A204.1 (cell line): ENCODE measurements around the gene LYZL6.
"Not testable (repeated sequence)": the region's sequence is repeated elsewhere in the genome, so short reads cannot be mapped to it uniquely, and the experiment has no call there.

Source experiments
- FAIRE-seq: peaks from 2 replicates; lab custom pipeline; 2012; peaks lifted over from hg19 to GRCh38; lab: Jason Lieb, UNC

Gene LYZL6

DNA sequence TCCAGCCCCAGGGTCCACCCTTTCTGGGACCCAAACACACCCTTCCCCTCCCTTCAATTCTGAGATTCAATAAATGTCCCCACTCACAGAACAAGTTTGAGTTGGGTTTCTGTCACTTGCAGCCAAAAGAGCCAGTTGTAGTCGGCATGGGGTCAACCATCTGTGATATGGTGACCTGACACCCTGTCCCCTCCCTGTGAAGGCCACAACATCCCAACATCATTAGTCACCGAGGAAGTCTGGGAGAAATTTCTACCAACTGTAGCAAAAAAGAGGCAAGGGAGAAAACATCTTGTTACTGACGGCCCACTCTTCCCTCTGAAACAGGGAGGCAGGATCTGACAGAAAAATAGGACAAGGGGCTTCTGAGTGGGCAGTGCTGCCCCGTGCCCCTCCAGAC, 638 bp upstream of the LYZL6 start:
- FAIRE-seq, result no peak

DNA sequence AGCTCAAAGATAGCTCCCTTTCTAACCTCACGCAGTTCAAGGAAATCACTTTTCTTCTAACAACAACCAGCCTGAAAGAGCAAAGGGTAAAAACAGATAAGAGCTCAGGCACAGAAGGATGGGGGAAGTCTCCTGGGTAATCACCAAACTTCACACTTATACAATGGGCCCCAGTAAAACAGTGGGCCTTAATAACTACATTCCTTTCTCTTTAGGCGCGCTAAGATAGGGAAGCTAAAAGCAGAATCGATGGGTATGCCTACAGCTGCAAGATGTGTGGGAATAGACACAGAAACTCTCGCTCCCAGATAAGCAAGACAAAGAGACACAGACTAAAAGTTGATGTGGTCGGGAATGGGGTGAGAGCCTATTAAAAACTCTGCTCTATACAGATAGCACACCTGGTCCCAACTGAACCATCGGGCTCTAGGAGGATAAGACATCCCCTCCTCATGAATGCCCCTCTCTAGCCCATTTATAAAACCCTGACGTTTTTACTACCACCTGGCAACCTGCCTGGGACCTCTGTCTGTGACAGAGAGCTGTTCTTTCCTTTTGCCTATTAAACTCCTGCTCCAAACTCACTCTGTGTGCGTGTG, 826 bp downstream of the LYZL6 start:
- FAIRE-seq, result no peak

DNA sequence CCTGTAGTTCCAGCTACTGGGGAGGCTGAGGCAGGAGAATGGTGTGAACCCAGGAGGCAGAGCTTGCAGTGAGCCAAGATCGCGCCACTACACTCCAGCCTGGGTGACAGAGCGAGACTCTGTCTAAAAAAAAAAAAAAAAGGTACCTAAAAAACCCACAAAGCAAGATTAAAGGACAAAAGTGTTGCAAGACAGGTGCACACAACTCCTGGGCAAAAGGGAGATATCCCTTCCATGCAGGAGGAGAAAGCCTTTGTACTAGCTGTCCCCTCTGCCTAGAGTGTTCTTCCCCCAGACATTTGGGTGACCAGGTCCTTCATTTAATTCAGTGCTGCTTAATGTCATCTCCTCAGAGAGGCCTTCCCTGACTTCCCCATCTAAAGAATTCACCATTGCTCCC, 5.0 kb downstream of the LYZL6 start:
- FAIRE-seq, result not testable (repeated sequence)

DNA sequence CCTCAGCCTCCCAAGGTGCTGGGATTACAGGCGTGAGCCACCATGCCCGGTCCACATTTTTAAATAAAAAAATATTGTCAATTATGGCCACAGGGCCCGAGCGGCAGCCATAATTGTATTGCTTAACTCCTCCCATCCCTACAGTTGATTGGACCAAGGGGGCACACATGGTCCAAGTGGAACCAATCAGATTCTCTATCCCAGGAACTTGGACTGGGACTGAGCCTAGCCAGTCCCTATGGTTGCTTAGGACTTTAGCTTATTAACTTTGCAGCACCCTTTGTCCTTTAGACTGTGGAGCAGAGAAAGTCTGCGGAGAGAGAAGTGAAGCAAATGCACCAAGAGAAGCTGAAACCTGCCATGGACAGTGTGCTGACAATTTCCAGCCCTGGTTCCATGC, 7.5 kb downstream of the LYZL6 start:
- FAIRE-seq, result no peak

DNA sequence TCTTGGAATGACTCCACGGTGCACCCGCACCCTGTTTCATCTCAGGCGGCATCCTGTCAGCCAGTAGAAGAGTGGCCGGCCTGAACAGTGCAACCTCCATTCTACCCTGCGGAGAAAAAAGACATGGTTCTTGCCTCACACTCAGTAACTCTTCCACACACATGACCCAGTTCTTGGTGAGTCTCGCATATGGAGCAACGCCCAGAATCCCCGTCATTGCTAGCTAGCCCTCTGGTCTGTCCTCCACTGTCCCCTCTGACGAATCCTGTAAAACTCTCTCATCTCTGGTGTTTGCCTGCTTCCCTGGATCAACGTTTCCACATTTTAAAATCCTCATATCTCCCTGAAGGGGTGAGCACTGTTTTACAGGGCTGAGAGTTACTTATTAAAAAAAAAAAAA, 8.8 kb downstream of the LYZL6 start:
- FAIRE-seq, result no peak

DNA sequence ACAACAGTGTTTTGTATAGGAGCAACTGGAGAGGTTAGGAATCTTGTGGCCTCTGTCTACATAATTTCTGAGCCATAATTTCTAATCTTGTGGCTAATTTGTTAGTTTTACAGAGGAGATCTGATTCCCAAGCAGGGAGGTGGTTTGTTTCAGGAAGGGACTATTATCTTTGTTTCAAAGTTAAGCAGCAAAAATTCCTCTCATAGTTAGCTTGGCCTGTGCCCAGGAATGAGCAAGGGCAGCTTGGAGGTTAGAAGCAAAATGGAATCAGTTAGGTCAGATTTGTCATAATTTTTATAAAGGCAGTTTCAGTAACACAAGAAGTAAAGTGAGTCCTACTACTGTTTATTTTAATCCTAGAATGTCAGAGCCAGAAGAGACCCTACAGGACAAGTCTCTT, 10.9 kb downstream of the LYZL6 start:
- no peak for FAIRE-seq

DNA sequence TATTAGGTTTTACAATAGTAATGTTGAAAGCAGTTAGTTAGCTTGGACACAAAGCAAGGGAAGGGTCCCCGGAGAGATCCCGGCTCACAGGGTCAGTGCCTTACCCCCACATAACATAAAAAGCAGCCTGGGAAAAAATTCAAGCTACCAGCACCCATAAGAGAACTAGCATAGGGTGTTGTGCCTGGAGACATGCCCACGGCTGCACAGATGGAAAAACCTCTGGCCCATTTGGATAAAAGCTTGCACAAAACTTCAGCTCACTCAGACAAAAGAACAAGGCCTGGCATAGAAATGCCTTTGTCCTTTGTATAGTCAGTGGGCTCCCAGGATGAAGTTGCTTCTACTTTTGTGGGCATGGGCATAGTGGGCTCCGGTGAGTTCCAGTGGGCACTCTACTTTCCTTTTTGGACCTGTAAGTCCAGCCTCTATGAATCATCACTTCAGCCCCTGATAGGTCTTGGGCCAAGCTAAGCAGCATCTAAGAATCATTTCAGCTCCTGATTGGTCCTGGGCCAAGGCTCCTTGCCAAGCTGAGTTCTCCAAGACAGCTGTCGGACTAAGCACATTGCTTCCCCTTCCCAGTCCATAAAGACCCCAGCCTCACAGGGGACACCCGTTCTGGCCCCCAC, 11.6 kb downstream of the LYZL6 start:
- no peak for FAIRE-seq

DNA sequence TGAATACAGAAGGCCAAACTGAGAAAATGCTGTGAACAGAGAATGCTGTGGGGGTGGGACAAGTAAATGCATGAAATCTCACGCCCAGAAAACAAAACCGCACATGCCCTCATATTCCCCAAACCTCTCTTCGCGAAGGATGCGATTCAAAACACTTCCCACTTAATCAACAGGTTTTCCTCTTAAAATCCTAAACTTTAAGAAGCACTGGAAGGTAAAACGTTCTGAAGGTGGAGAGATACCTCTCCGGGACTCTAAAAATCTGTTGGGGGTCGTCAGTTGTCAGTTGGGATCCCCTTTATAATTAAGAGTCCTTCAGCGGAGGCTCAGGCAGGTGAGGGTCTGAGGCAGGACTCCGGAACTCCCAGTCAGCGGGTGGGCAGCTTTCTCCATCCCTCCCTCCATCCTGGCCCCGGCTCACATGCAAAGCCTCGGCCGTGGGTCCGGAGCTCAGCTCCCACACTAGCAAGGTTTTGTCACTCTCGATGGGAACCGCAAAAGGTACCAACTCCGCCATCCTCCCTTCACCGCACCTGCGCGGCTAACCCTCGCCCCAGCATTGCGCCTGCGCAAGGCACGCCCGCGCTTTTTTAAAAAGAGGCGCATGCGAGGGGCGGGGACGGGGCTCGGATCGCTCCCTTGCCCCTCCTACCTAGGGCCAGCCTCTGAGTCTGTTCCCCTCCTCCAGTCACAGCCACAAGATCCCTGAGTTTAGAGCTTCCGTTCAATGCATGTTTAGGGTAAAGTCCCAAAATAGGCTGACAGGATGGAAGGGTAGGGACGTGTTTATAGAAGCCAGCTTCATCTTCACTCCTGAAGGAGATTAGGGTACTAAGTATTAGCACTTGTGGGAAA, 13.1 kb downstream of the LYZL6 start, which contains the start of gene RDM1:
Gene RDM1, minus strand, starts transcription at position 563 of the 855 bp plus-strand sequence. Its CDS starts 46 bp downstream, at position 517.
- no peak for FAIRE-seq

DNA sequence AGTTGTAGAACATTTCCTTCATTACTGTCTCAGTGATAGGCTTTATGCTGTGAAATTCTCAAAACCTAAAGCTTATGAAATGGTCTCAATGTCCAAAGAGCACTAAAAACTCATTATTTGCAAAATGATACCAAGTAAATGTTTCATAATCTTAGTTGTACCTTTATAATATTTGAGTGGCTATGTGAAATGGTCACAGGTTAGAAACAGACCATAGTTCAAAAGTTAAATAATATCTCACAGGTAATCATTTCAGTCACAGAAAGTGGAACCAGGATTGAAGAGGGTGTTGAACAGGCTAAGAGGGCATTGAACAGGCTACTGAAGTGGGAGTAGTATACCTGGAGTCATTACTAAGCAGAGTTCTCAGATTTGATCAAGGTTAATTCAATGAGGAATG, 15.8 kb downstream of the LYZL6 start:
- no peak for FAIRE-seq

DNA sequence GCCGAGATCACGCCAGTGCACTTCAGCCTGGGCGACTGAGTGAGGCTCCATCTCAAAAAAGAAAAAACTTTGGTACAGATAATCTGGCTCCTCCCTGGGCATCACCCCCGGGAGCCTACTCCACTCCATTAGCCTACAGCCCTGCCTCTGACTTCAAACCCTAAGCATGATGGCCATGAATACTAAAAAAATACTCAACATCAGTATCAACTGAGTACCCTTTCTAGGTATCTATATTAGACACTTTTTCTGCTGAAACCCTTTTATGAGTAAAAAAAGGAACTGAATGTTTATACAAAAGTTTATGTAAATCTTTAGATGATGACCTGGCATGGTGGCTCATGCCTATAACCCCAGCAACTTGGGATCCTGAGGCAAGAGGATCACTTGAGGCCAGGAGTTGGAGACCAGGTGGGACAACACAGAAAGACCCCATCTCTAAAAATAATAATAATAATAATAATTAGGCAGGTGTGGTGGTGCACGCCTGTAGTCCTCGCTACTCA, 19.9 kb downstream of the LYZL6 start:
- FAIRE-seq, result no peak

DNA sequence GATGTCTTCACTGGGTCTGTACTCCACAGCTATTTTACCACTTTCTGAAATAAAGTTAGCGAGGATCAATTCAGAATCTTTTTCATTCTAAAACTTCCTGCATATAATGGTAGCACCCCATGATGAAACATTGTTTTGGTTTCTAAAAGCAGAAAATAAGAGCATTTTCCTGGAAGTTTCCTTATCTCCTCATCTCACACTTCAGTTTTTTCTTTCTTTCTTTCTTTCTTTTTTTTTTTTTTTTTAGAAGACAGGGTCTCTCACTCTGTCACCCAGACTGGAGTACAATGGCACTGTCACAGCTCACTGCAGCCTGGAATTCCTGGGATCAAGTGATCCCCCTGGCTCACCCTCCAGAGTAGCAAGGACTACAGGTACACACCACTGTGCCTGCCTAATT, 23.3 kb downstream of the LYZL6 start:
- FAIRE-seq, result no peak

DNA sequence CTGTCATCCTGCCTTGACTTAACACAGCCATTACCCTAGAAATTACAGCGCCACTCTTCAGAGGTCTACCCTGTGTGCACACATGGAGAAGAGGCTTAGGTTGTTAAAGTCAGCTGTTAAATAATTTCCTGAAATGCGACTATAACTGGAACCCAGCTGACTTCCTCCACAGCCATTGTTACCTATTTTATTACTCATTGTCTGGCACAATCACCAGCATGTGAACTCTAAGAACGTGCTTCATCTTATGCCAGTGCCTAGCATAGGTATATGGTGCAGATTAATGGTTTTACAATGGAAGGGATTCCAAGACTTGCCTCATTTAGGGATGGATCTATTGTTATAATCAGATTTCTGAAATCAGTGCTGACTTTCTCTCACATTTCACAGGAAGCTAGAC, 24.8 kb downstream of the LYZL6 start:
- FAIRE-seq, result no peak

DNA sequence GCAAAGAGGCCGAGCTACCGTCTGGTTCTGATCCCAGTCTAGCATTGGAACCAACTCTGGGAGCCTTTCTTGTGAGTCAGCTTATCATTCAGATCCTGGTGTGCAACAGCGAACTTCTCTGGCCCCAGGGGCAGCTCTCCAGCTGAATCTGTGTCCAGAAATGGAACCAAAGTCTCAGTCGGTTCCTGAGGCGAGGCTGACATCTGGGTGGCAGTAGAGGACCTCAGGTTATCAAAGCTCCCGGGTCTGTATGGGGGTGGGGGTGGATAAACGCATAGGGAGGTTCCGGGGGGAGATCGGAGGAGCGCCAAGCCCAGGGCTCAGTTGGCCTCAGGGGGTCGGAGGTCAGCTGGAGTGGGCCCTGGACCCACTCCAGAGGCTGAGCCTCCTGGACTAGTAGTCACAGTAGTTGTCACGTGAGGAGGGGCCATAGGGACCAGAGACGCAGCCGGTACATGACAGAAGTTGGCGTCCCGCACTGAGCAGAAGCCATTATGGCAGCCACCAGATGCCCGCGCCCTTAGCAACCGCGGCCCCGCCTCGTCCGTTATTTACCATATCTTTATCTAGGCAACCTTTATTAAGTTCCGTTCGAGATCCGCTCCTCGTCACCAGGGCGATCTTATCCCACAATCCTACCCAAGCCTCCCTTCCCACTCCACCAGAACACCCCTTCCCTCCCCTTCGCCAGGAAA, 25.8 kb downstream of the LYZL6 start:
- no peak for FAIRE-seq

DNA sequence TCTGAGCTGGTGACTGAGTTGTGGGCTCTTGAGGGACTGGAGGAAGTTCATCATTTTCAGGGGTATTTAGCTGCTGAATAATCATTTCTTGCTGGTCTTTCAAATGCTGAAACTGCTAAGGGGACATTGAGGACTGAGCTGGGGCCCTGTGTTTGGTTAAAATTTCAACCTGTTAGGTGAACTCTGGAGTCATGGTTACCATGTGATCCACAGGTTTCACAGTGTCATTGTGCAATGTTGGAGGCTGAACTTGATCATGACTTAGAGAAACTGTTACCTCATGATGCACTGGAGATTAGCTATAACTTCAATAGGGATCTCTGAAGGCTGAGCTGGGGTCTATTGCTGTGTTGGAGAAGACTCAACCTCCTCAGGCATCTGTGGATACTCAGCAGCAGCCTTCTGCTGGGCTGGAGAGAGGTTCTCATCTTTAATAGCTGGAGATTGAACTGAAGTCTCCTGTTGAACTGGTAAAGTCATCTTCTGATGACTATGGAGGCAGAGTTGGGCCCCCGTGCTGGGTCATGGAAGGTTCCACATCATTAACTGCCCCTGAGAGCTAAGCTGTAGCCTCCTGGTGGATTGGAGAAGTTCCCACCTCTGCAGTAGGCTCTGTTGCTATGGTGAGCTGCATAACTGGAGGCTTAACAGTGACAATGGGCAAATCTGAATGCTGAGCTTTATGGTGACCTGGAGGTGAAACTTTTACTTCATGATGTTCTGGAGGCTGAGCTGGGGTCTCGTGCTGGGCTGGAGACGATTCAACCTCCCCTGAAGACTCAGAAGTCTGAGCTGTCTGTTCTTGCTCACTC, 28.2 kb downstream of the LYZL6 start:
- no peak for FAIRE-seq

DNA sequence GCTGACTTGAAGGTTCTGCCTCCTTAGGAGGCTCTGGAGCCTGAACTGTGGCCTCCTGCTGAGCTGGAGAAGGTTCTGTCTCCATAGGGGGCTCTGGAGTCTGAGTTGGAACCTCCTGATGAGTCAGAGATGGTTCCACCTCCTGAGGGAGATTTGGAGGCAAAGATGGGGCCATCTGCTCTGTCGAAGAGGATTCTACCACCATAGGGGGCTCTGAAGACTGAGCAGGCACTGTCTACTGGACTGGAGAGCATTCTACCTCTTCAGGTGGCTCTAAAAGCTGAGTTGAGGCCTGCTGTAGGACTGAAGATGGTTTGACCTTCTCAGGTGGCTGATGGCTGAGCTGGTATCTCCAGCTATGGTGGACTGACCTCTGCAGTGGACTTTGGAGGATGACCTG, 29.2 kb downstream of the LYZL6 start:
- FAIRE-seq, result no peak

DNA sequence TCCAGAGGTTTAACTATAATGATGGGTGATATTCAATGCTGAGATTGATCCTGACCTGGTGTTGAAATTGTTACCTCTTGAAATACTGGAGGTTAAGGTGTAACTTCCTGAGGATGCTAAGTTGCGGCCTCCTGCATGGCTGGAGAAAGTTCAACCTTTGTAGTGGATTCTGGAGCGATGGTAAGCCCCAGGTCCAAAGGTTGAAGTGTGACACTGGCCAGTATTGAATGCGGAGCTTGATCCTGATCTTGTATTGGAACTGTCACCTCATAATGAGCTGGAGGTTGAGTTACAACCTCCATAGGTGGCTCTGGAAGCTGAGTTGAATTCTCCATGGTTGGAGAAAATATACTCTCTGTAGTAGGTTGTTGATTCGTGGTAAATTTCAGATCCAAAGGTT, 29.9 kb downstream of the LYZL6 start:
- no peak for FAIRE-seq

DNA sequence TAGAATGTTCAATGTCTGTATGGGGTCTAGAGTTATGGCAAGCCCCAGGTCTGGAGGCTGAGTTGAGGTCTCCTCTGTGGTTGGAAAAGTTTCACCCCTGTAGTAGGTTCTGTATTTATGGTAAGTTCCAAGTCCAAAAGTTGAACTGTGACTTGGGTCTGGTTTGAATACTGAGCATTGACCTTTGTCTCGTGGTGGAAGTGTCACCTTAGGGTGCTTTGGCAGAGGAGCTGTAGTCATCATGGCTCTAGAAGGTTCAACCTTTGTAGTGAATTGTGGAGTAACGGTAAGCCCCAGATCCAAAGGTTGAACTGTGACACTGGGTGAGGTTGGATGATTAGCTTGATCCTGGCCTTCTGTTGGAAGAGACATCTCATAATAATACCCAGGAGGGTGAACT, 30.6 kb downstream of the LYZL6 start:
- no peak for FAIRE-seq

DNA sequence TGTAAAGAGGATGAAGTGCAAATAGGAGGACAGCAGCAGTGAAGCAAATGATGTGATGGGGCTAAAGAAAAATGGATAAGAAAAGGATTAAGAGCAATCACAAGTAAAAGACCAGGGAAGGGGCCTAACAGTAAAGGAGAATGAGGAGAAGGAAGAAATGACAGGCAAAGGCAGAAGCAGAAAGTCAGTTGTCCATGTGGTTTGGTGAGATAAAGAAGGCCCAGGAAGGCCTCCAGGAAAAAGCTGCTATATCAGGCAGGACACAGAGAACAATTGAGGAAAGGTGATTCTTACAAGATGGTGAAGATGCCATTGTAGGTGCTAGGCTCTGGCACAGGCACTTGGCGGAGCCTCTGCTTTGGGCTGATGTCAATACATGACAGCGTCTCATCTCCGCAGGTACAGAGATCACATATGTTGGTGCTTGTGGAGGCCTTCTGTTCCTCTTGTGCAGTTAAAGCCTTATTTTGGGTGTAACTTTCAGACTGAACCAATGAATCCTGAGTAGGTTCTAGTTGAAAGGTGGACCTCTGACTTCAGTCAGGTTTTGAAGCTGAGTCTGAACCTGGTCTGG, 31.1 kb downstream of the LYZL6 start:
- no peak for FAIRE-seq

DNA sequence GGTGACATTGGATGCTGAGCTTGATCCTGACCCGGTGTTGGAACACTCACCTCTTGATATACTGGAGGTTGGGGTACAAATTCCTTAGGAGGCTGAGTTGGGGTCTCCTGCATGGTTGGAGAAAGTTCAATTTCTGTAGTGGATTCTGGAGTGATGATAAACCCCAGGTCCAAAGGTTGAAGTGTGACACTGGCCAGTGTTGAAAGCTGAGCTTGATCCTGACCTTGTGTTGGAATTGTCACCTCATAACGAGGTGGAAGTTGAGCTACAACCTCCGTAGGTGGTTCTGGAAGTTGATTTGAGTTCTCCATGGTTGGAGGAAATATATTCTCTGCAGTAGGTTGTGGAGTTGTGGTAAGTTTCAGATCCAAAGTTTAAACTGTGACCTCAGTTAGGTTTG, 34.1 kb downstream of the LYZL6 start:
- no peak for FAIRE-seq

DNA sequence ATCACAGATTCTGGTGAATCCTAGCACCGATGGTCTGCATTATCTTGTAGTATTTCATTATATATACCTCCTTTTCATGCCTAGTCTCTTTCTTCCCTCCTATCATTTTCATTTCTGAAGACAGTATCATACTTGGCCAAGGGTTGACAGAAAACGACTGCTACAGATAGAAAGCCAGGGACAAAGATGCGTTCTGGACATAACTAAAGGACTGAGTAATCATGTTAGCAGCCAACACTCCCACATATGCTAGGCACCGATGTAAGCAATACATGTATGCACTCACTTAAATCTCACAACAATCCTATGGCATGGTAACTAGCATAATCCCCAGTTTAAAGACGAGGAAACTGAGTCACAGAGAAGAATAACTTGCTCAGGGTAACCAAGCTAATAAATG, 35.8 kb downstream of the LYZL6 start:
- FAIRE-seq, result no peak

DNA sequence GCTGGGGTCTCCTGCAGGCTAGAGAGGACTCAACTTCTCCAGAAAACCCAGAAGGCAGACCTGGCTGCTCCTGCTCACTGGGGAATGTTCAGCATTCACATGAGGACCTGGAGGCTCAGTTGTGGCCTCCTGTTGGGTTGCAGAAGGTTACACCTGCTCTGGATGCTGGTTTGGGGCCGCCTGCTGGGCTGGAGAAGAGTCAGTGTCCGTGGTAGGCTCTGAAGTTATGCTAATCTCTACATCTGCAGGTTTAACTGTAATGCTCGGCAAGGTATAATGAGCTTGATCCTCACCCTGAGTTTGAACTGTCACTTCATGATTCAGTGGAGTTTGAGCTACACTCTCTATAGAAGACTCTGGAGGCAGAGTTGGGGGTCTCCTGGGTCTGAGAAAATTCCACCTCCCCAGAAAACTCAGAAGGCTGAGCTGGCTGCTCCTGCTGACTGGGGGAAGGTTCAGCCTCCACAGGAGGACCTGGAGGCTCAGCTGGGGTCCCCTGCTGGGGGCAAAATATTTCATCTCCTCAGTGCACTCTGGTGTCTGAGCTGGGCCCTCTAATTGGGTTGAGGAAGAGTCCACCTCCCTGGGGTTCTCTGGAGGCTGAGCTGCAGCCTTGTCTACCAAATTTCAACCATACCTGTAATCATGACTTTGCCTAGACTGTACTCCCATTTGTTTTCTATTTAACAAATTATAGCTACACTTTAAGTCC, 36.4 kb downstream of the LYZL6 start:
- no peak for FAIRE-seq
